GM19372 (cell line): ENCODE results near the gene DIABLO.
"Not testable (repeated sequence)": the region's sequence is repeated elsewhere in the genome, so short reads cannot be mapped to it uniquely, and the experiment has no call there.

Source experiments
- ATAC-seq: cut with Tn5 transposase; IDR thresholded peaks from one replicate; pipeline ENCODE4 v1.9.1; 2021; ENCODE audit warnings: mild to moderate bottlenecking, low read depth, moderate library complexity; ENCODE audit not compliant: unreplicated experiment

Gene DIABLO

DNA sequence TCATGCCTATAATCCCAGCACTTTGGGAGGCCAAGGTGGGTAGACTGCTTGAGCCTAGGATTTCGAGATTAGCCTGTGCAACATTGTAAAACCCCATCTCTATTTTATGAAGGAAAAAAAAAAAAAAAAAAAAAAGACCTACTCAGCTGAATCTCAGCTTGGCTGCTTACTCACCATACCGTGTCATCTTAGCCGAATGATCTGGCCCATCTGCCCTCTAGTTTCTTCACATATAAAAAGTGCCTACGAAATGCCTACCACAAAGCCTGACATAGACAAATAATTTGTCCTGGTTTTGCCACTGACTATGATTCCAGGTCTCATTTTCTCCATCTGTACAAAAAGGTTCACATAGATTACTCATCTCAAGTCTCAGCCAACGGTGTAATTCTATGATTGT is 10.1 kb downstream of the DIABLO start:
- ATAC-seq = no peak

- ATAC-seq = no peak
Measured at GRCh38 chr12:122208073-122208820, 17.6 kb downstream of the DIABLO start.

DNA sequence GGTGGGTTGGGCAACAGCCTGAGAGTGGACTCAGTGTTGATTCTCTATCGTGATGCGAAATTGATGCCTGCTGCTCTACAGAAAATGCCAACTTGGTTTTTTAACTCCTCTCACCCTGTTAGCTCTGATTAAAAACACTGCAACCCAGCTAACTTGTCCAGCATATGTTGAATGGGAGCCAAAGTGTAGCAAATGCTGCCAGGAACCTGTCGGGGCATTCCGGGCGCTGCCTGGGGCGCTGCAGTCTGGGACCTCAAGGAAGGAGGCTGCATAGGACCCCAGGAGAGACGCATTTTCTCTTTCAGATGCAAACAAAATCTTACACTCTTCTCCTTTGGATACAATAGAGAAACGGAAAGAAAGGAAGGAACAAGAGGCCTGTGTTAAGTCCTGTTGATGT is 18.5 kb downstream of the DIABLO start:
- no peak for ATAC-seq

- no peak for ATAC-seq
Measured at GRCh38 chr12:122206976-122207375, 18.9 kb downstream of the DIABLO start.

- no peak for ATAC-seq
Measured at GRCh38 chr12:122206111-122206881, 19.6 kb downstream of the DIABLO start.

- ATAC-seq = no peak
Measured at GRCh38 chr12:122205053-122205925, 20.6 kb downstream of the DIABLO start.

GRCh38 chr12:122204167-122205052 is 21.4 kb downstream of the DIABLO start:
- no peak for ATAC-seq

DNA sequence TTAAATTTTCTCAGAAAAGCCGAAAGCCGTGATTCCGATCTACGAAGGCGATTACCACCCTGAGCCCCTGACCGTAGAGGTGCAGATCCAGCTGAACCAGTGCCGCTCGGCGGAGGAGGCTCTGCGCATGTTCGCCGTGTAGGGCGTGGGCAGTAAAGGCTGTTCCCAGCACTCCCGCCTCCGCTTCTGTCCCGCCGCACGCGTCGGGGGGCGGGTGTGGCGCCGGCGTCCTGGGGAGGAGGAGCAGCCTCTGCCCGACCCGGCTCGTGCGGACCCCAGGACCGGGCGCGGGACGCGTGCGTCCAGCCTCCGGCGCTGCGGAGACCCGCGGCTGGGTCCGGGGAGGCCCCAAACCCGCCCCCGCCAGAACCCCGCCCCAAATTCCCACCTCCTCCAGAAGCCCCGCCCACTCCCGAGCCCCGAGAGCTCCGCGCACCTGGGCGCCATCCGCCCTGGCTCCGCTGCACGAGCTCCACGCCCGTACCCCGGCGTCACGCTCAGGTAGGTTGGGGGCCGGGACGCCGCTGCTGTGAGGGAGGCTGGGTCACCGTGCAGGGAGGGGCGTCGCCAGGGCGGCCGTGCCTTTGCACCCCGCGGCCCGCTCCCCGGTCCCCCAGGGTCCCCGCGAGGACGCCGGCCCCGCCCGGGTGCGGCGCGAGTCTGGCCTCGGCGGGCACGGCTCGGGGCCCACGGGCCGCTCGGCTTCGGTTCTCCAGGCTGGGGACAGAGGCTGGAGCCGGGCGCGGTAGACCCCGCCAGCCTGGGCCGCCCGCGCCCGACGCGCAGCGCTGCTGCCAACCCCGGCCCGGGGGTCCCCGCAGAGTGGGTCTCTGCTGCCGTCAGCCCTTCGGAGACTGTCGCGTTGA is 22.3 kb downstream of the DIABLO start, which contains the start of gene B3GNT4:
B3GNT4 (plus strand) TSS at position 409 of the 866 bp plus-strand sequence. CDS start 910 bp downstream, outside the sequence.
- ATAC-seq = no peak

DNA sequence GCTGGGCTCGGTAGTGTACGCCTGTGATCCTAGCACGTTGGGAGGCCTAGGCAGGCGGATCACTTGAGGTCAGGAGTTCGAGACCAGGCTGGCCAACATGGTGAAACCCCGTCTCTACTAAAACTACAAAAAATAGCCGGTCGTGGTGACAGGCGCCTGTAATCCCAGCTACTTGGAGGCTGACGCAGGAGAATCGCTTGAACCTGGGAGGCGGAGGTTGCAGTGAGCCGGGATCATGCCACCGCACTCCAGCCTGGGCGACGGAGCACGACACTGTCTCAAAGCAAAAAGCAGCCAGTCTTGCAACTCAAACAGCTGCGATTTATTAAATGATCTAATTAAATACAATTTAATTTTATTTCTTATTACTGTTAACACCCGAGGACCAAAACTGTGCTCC is 23.0 kb downstream of the DIABLO start:
- ATAC-seq = not testable (repeated sequence)

GRCh38 chr12:122202017-122202416 is 23.8 kb downstream of the DIABLO start:
- ATAC-seq = no peak

DNA sequence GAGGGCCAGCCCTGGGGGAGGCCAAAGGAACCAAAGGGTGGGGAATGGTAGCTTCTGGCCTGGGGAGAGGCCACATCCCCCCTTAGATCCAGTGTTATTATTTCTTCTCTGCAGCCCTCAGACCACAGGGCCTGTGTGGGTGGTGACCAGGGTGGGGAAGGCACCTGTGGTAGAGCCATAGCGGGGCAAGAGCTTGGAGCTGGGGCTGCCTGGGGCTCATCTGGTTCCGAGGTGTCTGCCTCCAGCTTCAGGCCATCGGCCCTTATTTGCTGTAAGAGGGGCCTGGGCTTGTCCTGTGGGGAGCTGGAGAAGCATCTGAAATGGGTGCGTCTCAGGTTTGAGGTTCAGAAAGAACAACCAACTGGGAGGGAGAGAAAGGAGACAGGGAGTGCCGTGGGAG is 24.5 kb downstream of the DIABLO start:
- ATAC-seq = no peak

- ATAC-seq = no peak
Measured at GRCh38 chr12:122200541-122201175, 25.2 kb downstream of the DIABLO start.

GRCh38 chr12:122199484-122200355 is 26.1 kb downstream of the DIABLO start:
- no peak for ATAC-seq

- no peak for ATAC-seq
Measured at GRCh38 chr12:122197612-122197966, 28.3 kb downstream of the DIABLO start.

- ATAC-seq = no peak
Measured at GRCh38 chr12:122195405-122195804, 30.4 kb downstream of the DIABLO start.

DNA sequence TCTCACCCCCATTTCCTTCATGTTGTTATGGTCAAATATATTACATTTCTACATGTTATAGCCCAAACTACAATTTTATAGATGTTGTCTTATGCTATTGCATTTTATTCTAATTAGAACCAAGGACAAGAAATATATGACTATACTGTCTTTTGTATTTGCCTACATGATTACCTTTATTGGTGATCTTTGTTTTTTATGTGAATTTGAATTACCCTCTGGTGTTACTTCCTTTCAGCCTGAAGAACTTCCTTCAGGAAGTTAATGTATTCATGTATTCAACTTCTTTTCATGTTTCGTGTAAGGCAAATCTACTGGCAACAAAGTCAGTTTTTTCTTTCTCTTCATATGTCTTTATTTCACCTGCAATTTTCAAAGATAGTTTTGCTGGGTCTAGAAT is 31.0 kb downstream of the DIABLO start:
- no peak for ATAC-seq

- ATAC-seq = no peak
Measured at GRCh38 chr12:122192441-122192840, 33.4 kb downstream of the DIABLO start.
